HG03439 (cell line): ENCODE measurements around the gene ZNF280B.
"Not testable (repeated sequence)": the region's sequence is repeated elsewhere in the genome, so short reads cannot be mapped to it uniquely, and the experiment has no call there.

Experiments
- ATAC-seq: cut with Tn5 transposase; IDR thresholded peaks from one replicate; pipeline ENCODE4 v1.9.1; 2021; ENCODE audit warnings: mild to moderate bottlenecking, moderate library complexity; ENCODE audit not compliant: unreplicated experiment

ZNF280B gene

GRCh38 chr22:22510833-22511232, 2.3 kb upstream of the ZNF280B start:
- ATAC-seq, result not testable (repeated sequence)

GRCh38 chr22:22509912-22510311, 1.4 kb upstream of the ZNF280B start:
- not testable (repeated sequence) for ATAC-seq

GRCh38 chr22:22507743-22508273, 734 bp downstream of the ZNF280B start:
- ATAC-seq, result no peak

GRCh38 chr22:22506736-22507135, 1.8 kb downstream of the ZNF280B start:
- no peak for ATAC-seq

- no peak for ATAC-seq
Measured at GRCh38 chr22:22498267-22498666, 10.3 kb downstream of the ZNF280B start.

GRCh38 chr22:22491589-22491988, 17.0 kb downstream of the ZNF280B start:
- ATAC-seq, result not testable (repeated sequence)

- no peak for ATAC-seq
Measured at GRCh38 chr22:22488736-22489135, 19.8 kb downstream of the ZNF280B start.

GRCh38 chr22:22487869-22488597, 20.5 kb downstream of the ZNF280B start:
- ATAC-seq, result no peak

GRCh38 chr22:22487059-22487458, 21.5 kb downstream of the ZNF280B start:
- ATAC-seq, result no peak

- ATAC-seq, result no peak
Measured at GRCh38 chr22:22486132-22486899, 22.2 kb downstream of the ZNF280B start.

- ATAC-seq, result no peak
Measured at GRCh38 chr22:22485524-22485923, 23.0 kb downstream of the ZNF280B start.

GRCh38 chr22:22484023-22484422, 24.5 kb downstream of the ZNF280B start:
- no peak for ATAC-seq

- ATAC-seq, result no peak
Measured at GRCh38 chr22:22480940-22481339, 27.6 kb downstream of the ZNF280B start.

GRCh38 chr22:22479999-22480532, 28.5 kb downstream of the ZNF280B start:
- ATAC-seq, result no peak

GRCh38 chr22:22479116-22479515, 29.4 kb downstream of the ZNF280B start:
- ATAC-seq, result no peak

GRCh38 chr22:22478470-22478869, 30.1 kb downstream of the ZNF280B start:
- ATAC-seq, result no peak

GRCh38 chr22:22474733-22475132, 33.8 kb downstream of the ZNF280B start:
- ATAC-seq, result no peak

GRCh38 chr22:22471104-22471503, 37.4 kb downstream of the ZNF280B start:
- ATAC-seq, result not testable (repeated sequence)

- ATAC-seq, result no peak
Measured at GRCh38 chr22:22469527-22469926, 39.0 kb downstream of the ZNF280B start.

- not testable (repeated sequence) for ATAC-seq
Measured at GRCh38 chr22:22468794-22469469, 39.6 kb downstream of the ZNF280B start.

- no peak for ATAC-seq
Measured at GRCh38 chr22:22467112-22467511, 41.4 kb downstream of the ZNF280B start.
